GM19463 (cell line): Measurements from ENCODE around the gene ARHGAP10.
"Not testable (repeated sequence)": the region's sequence is repeated elsewhere in the genome, so short reads cannot be mapped to it uniquely, and the experiment has no call there.

Experiments
- ATAC-seq: cut with Tn5 transposase; IDR thresholded peaks from one replicate; pipeline ENCODE4 v1.9.1; 2021; ENCODE audit warnings: mild to moderate bottlenecking, moderate library complexity; ENCODE audit not compliant: unreplicated experiment

ARHGAP10 gene

DNA sequence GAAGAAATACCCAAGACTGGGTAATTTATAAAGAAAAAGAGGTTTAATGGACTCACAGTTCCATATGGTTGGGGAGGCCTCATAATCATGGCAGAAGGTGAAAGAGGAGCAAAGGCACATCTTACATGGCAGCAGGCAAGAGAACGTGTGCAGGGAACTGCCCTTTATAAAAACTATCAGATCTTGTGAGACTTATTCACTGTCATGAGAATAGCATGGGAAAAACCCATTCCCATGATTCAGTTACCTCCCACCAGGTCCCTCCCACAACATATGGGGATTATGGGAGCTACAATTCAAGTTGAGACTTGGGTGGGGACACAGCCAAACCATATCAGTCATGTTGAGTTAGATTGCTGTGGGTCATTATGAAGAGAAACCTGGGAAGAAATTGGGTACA, 153.3 kb downstream of the ARHGAP10 start:
- ATAC-seq: not testable (repeated sequence)

DNA sequence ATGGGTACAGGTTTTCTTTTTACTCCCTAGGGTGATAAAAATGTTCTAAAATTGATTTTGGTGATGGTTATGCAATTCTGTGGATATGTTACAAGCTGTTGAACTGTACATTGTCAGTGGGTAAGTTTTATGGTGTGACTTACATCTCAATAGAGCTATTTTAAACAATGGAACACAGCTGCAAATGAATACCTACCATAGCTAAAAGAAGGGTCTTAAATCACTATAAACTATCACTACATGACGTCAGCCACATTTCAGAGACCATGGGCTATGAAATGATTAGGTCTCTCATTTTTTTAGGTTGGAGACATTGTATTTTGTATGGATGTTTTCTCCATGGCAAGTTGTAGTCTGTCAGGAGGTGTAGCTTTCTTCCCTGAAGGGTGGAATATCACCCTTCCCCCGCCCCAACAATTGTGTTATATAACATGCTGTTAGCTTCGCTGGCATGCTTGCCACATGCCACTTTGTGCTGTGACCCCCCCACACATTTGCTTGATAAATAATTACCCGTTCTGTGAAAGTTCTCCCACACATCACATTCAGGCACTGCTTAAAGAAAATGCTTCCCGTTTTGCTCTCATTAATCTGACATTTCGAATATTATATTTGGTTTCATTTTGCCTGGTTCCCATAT, 159.7 kb downstream of the ARHGAP10 start:
- ATAC-seq: no peak

DNA sequence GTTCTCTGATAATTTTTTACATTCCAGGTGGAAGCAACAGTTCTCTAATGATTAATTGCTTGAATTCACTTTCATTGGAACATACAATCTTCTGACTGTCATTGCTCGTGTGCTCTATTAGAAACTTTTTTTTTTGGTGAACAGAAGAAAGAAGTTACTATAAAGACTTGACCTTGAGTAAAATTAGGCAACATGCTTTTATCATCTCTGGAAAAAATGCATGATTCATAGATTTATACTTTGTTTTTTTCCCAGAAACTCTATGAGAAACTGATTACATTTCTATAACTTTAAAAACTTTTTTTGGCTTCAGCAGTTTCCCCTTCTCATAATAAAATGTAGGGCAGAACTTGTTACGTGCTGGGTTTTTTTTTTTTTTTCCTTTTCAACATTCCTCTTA, 167.6 kb downstream of the ARHGAP10 start:
- ATAC-seq: no peak

DNA sequence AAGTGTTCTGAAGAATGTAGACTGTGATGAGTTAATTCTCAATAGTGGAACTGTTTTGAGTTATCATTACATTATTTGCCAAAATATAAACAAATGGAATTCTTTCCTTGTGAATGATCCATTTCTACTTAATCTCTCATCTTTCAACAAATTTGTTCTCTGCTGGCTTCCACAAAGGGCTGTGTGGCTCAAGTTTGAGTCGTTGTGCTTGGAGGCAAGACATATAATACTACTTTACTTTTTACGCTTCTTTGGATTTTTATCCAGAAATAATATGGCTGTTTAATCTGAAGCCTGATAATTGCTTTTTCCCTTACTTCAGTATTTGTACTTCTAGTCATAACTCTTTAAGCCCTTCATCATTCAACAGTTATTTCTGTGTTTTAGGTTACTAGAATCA, 169.5 kb downstream of the ARHGAP10 start:
- no peak for ATAC-seq

DNA sequence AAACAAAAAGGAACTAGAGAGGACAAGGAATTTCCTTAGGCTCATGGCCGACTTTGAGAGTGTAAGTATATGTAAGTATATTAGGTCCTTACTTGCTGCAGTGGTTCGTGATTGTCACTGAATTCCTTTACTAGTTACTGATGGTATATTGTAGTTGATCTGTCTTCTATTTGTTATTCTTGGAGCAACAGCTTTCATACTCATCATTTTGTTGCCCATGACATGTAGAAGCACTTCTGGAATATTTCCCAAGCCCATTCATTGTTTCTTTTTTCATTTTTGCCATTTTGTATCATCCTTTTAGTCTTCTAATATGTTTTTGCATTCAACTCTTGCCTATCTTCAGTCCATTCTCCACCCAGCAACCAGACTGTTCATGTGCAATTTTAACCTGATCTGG, 170.0 kb downstream of the ARHGAP10 start:
- no peak for ATAC-seq

DNA sequence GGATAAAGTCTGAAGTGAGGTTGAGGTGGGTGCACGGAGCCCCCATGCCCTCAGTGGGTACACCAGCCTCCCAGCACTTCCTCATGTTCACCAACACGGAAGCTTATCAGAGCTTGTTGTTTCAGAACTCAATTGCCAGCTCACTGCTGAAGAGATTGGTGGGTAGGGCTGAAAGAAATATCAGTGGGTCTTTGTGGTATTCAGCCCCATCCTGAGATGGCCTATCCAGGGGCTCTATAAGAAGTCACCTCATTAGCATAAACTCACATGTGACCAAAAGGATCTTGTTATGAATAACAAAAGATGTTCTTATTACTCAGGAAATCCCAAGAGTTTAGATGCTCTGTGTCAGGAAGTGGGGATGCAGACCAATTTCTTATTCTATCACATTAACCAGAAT, 177.3 kb downstream of the ARHGAP10 start:
- ATAC-seq: peak; percentile 51

DNA sequence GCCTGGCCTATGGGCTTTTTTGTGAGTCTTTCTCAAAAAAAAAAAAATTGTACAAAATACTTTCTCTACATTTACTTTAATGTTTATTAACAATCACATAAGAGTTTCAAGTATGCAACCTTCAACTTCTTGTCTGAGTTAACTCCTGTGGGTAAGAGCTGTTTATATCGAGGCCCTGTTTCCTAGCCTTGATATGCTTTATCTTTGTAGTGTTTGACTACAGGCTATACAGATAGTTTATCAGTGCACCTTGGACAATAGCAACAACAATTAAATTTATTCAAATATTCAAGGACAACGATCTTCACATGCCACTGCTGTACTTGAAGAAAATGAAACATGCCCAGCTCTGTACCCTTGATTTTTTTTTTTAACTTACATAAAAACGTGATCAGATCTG, 178.4 kb downstream of the ARHGAP10 start:
- no peak for ATAC-seq

DNA sequence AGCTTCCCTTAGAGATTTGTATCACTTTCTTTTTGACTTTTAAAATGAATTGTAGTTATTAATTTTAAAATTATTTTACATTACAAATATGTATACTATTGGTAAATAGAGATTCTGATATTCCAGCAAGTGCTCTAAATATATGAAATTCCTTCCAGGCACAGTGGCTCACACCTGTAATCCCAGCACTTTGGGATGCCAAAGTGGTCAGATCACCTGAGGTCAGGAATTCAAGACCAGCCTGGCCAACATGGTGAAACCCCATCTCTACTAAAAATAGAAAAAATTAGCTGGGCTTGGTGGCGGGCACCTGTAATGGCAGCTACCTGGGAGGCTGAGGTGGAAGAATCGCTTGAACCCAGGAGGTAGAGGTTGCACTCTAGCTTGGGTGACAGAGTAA, 180.2 kb downstream of the ARHGAP10 start:
- ATAC-seq: not testable (repeated sequence)

DNA sequence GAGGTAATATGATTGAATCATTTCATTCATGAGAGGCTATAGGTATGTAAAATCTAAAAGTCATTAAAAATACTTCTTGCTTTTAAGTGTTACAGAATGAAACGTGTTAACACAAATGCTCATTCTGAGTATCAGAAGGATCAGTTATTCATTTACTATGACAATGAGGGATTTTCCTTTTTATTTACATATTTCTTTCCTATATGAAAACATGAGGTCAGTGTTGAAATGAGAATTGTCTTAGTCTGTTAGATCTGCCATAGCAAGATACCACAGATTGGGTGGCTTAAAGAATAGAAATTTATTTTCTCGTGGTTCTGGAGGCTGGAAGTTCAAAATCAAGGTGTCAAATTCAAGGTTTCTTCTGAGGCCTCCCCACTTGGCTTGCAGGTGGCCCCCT, 181.2 kb downstream of the ARHGAP10 start:
- ATAC-seq: peak; percentile 56

DNA sequence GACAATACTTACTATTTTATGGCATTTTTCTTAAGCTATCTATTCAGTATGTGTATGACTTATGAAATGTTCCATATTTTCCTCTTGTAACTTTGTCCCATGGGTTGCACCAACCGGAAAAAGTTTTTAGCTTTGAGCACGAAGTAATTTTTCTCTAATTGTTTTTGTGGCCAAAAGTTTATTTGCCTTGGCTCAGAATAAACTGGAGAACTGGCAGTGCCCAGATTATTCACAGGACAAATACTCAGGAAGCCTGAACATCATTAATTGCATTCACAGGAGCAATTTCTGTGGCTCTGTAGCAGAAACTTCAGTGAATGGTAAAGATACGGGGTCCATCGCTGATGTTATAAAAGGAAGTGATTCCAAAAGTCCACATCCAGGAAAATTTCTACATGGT, 184.5 kb downstream of the ARHGAP10 start:
- no peak for ATAC-seq

DNA sequence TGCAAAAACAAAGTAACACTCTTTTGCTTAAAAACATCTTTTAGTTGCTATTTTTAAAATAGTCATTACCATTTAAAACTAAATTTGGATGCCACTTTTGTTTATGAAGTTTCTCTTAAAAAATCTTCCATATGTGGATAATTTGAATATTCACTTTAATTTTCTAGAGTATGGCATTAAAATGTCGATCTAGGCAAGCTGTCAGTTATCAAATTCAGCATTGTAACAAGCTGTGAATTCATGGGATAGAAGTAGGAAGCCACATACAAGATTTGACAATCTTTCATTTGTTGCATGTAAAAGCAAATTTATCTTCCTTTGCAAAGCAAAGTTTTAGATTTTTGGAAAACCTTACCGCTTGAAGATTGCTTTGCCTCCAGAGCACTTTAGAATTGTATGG, 191.5 kb downstream of the ARHGAP10 start:
- ATAC-seq: no peak

DNA sequence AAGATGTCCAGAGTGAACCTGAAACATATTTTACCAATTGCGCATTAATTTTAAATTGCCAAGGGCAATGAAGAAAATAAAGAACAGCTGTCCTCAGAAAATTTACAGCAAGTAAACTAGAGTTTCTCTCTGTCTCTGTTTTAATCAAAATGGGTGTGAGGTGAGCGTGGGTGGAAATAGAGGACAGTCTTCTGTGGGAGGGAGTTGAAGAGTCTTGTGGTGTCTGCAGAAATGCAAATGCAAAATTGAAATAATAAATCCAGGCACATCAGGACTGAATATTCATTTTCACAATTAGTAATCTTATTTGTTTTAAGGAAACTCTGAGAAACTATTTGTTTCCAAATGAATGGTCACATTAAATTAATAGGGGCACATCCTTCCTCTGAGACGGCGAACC, 192.0 kb downstream of the ARHGAP10 start:
- peak; percentile 45 for ATAC-seq

DNA sequence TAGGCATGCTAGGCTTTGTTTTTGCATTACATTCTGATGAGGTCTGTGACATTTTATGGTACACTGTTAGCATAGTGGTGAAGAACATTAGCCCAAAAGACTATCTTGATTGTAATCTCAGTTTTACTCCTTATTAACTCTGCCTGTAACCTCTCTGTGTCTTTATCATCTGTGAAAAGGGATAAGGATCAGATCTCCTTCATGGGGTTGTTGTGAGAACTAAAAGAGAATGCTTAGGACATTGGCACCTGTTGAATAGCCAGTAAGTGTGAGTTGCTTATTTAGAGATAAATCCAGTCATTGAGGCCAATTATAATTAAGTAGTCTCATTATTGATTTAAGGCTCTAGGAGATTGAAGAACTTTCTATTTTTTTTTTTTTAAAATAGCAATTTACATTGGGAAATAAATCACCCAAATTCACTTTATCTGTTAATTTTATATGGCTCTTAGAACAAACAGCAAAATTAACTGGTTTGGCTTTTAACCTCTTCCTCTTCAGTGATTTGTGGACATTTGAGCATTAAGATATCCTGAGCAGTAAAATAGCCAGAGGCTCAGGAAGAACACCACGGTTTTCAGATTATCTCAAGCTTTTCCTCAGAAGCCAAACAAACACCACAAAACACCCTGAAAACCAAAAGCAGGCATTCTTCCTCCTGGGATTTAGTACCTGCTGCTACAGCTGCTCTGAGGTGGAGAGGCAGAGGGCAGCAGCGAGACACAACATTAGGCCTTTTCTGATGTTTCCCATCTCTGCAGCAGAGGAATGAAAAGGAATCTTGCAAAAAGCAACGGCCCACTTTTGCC, 192.9 kb downstream of the ARHGAP10 start:
- no peak for ATAC-seq

DNA sequence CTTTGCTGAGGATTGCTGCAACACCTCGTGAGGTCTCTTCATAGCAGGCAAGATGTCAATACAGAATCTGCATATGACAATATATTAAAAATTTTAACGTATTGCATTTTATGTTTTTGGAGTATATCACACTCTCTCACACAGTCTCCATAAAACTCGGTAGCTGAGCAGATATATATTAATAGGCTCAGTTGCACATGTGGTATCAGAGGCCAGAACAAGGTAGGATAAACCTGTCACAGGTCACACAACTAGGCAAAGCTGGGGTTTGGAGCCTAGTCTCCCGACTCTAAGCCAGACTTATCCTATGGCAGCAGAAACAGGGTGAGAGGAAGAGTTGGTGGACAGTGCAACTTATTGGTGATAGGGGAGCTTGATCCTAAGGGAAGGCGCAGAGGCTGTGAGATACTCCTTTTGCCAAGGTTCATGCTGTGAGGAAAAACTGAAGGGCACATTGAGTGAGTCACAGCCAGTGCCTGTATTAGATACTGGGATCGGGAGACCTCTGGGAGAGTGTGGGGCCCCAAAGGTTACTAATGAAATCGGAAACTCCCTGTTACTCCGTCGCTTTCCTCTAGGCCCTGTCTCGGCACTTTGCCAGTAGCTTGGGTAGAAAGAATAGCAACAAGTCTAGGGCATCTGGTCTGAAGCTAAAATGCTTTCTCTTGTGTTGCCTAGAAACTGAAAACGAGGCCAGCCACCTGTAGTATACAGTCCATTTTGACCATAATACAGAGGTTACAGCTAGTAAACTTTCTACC, 195.7 kb downstream of the ARHGAP10 start:
- ATAC-seq: no peak

DNA sequence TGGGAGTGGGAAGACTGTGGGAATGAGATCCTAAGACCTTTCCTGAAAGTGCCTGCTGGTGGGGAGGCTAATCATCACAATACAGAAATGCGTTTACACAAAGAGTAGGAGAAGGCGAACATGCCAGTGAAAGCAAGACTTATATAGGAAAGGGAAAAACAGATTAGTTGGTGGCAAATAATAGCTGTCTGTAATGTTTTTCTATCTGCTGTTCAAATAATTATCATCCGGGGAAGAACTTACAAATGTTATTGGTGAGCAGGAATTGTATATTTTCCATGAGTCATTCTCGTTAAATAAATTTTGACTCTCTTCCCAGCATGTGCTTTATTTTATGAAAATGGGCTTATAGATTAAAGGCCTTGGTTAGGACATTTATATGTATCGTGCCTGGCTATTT, 196.5 kb downstream of the ARHGAP10 start:
- no peak for ATAC-seq

DNA sequence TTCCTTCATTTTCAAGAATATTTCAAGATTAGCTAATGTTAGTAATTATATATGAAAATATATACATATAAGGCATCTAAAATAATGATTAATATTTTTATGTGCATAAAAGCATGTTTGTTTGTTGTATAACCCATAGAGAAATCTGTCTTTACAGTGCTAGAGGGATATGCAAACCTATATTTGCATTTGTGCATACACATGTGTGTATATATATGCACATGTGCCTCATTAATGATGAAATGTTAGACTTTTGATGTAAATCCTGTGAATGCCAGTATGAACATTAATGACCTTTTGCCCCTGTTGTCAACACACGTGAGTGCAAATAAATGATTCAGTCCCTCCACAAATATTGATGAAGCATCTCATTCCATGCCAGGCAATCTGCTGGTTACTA, 197.9 kb downstream of the ARHGAP10 start:
- no peak for ATAC-seq

DNA sequence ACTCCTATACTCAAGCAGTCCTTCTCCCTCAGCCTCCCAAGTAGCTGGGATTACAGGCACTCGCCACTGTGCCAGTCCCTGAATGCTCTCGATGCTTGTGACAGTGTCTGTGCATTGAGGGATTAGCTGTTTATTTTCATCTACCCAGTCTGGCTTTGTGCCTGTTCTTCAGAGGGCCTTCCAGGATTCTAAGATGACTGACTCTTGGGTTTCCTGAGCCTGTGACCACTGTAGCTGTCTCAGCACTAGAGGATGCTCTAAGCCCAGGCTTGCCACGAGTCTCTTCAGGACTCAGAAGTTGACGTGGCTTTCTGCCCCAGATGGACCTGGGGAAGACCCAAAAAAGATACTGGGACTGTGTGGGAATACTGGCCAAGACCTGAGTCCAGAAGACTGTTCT, 201.4 kb downstream of the ARHGAP10 start:
- ATAC-seq: no peak

DNA sequence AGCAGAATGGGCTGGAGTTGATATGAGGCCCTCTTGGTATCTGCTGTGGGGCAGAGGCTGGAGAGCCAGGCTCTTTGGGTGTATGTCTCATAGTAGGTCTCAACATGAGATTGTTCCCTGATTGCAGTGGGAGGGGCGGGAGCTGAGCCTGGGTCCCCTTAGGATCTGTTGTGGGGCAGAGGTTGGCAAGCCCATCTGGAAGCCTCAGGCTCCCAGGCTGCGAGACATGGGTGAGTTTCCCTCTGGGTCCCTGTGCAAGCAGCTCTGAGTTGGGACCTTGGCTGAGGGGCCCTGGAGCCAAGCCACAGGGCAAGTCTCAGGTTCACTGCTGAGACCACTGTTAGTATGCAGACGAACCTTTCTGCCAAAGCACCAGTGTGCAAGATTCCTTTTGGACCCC, 201.9 kb downstream of the ARHGAP10 start:
- no peak for ATAC-seq

DNA sequence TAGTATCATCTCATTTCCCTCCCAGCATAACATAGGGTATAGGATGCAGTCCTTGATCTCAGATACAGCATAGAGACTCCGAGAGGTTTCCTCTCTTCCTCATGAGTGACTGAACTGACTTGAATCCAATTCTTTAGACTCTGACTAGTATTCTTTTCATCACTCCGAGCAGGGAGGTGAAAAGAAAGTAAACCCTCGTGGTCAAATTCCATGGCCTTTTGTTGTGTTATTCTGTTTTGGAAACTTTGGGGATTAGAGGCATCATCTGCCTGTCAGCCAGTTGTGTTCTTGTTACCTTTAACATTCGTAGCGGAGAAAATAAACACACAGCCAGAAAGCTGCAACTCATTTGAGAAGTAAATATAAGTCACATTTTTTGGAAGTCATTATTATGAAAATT, 206.6 kb downstream of the ARHGAP10 start:
- ATAC-seq: no peak

DNA sequence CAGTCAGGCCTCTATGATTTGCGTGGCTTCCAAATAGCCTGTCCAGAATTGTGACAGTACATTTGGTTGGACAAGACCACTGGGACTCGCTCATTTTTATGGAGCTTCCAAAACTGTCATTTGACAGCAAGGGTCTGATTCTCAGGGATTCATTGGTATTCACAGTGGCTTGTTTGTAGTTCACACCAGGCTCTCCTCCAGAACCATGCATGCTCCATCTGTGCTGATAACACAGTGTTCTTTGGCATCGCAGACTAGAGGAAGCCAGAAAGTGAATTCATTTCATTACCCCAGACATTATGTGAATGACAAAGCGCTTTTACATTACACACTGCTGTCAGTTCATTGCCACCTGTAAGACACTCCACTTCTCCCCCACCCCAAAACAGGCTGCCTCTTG, 208.3 kb downstream of the ARHGAP10 start:
- no peak for ATAC-seq

DNA sequence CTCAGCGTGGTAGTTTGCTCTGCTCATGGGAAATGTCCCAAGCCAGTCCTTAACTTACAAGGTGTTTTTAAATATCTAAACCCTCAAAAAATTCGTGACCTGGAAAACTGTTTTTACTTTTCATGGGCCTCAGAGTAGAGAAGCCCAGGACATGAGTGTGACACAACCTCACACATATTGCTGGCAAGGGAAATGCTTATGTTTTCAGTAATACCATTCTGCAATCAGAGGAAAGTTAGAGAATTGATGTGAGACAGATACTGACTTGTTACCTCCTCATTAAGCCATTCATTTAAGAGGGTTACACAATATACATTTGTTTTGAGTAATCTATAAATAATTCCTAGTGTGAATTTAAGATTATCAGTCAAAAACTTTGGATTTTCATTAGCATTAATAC, 209.5 kb downstream of the ARHGAP10 start:
- no peak for ATAC-seq

DNA sequence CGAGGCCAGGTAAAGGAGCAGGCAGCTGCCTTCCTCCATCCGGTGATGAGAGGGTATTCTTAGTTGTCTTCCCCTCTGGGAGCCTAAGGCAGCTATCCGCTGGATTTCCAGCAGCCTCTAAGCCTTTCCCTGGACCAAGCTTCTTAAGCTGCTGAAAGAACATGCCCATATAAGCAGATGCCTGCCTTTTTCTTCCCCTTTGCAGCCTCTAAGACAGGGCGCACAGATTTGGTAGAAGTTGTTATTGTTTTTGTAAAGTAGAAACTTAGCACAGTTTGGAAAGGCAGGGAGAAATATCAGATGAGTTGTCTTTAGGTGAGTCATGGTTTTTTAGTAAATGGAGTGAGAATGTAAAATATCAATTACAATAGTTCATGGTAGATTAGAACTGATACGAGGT, 210.8 kb downstream of the ARHGAP10 start:
- peak; percentile 42 for ATAC-seq
